Neural cell (in vitro differentiated cells): ENCODE measurements around the gene ZNF320. TPM values are rescaled to one million over a fixed set of nuclear protein-coding genes. Genes with fewer than 3 reads are reported as not detected.
"Not testable (repeated sequence)": the region's sequence is repeated elsewhere in the genome, so short reads cannot be mapped to it uniquely, and the experiment has no call there.

Experiments used
- H2AFZ ChIP-seq: fragments of 200-600, 300-800 bp; sonication (generic), shearing (Covaris generic); 2 replicates; pipeline ENCODE4 v1.6.0; 2014; ENCODE audit warnings: low read depth, mild to moderate bottlenecking, antibody characterized with exemption, low read length, moderate library complexity
- H3F3A ChIP-seq: fragments of 200-600 bp; shearing (Covaris generic); 2 replicates; pipeline ENCODE4 v1.6.1; 2016; ENCODE audit warnings: mild to moderate bottlenecking, moderate library complexity, mixed read lengths, antibody characterized with exemption, low read length; ENCODE audit not compliant: insufficient read depth, poor library complexity, severe bottlenecking
- H3K27ac ChIP-seq: fragments of 200-600, 300-800 bp; sonication (generic), shearing (Covaris generic); 2 replicates; pipeline ENCODE4 v1.5.1; 2014; ENCODE audit warnings: mild to moderate bottlenecking, low read length, moderate library complexity
- H3K27me3 ChIP-seq: fragments of 300-800, 200-600 bp; sonication (generic), shearing (Covaris generic); 2 replicates; pipeline ENCODE4 v1.6.0; 2014; ENCODE audit warnings: mild to moderate bottlenecking, low read depth, low read length, moderate library complexity; ENCODE audit not compliant: insufficient read depth
- H3K36me3 ChIP-seq: fragments of 300-800, 200-600 bp; sonication (generic), shearing (Covaris generic); 2 replicates; pipeline ENCODE4 v1.5.1; 2014; ENCODE audit warnings: mild to moderate bottlenecking, antibody characterized with exemption, low read length, moderate library complexity; ENCODE audit not compliant: insufficient read depth
- H3K4me2 ChIP-seq: fragments of 300-800, 200-600 bp; sonication (generic), shearing (Covaris generic); 2 replicates; pipeline ENCODE4 v1.6.0; 2014; ENCODE audit warnings: mild to moderate bottlenecking, low read length
- H3K4me3 ChIP-seq: fragments of 300-800, 200-600 bp; sonication (generic), shearing (Covaris generic); 2 replicates; pipeline ENCODE4 v1.5.1; 2014; ENCODE audit warnings: mild to moderate bottlenecking, low read length, moderate library complexity
- H3K79me2 ChIP-seq: fragments of 200-600 bp; shearing (Covaris generic); replicated peaks from 2 replicates; pipeline ENCODE4 v1.6.0; 2014; ENCODE audit warnings: mild to moderate bottlenecking, low read length, moderate library complexity; ENCODE audit not compliant: insufficient read depth
- H3K9ac ChIP-seq: fragments of 300-800, 200-600 bp; sonication (generic), shearing (Covaris generic); 2 replicates; pipeline ENCODE4 v1.6.1; 2016; ENCODE audit warnings: mild to moderate bottlenecking, low read length, mixed read lengths
- H3K9me2 ChIP-seq: fragments of 200-600 bp; shearing (Covaris generic); 2 replicates; pipeline ENCODE4 v1.6.1; 2016; ENCODE audit warnings: mild to moderate bottlenecking, low read length, mixed read lengths; ENCODE audit not compliant: insufficient read depth
- H3K9me3 ChIP-seq: fragments of 200-600, 300-800 bp; sonication (generic), shearing (Covaris generic); 2 replicates; pipeline ENCODE4 v1.6.1; 2016; ENCODE audit warnings: mild to moderate bottlenecking, mixed run types, low read length, moderate library complexity, mixed read lengths
- H4K20me1 ChIP-seq: fragments of 200-600 bp; shearing (Covaris generic); 2 replicates; pipeline ENCODE4 v1.6.1; 2016; ENCODE audit warnings: mild to moderate bottlenecking, mixed run types; ENCODE audit not compliant: insufficient read depth
- EP300 ChIP-seq: fragments of 450-650 bp; conservative IDR thresholded peaks from 2 replicates; pipeline ENCODE4 v1.6.1; 2014; ENCODE audit warnings: antibody characterized with exemption, mild to moderate bottlenecking, moderate library complexity; ENCODE audit not compliant: poor library complexity, severe bottlenecking
- EZH2 ChIP-seq: fragments of 200-600, 300-800 bp; shearing (Covaris generic), sonication (generic); IDR thresholded peaks from 2 replicates; pipeline ENCODE4 v1.6.1; 2014; ENCODE audit warnings: antibody characterized with exemption, low read length, borderline replicate concordance, mild to moderate bottlenecking; ENCODE audit not compliant: insufficient read depth, poor library complexity, severe bottlenecking
- MXI1 ChIP-seq: fragments of 450-650 bp; conservative IDR thresholded peaks from 2 replicates; pipeline ENCODE4 v1.6.1; 2014; ENCODE audit warnings: antibody characterized with exemption, mild to moderate bottlenecking; ENCODE audit not compliant: poor library complexity, severe bottlenecking
- POLR2AphosphoS5 ChIP-seq: IDR thresholded peaks from 2 replicates; pipeline ENCODE4 v1.6.1; 2012
- RAD21 ChIP-seq: fragments of 450-650 bp; conservative IDR thresholded peaks from 2 replicates; pipeline ENCODE4 v1.6.1; 2014; ENCODE audit warnings: antibody characterized with exemption, mild to moderate bottlenecking, moderate library complexity
- SMC3 ChIP-seq: fragments of 450-650 bp; conservative IDR thresholded peaks from 2 replicates; pipeline ENCODE4 v1.6.1; 2014; ENCODE audit warnings: antibody characterized with exemption, mild to moderate bottlenecking, moderate library complexity; ENCODE audit not compliant: poor library complexity
- TAF1 ChIP-seq: IDR thresholded peaks from 2 replicates; pipeline ENCODE4 v1.6.1; 2012; ENCODE audit warnings: low read depth
- polyA plus RNA-seq: library from polyadenylated mRNA; depleted of rRNA; stranded (reverse); fragments of >200 nt; gene quantifications from 2 replicates; pipeline ENCODE4 v1.2.3, GENCODE V29; 2014
- TF ChIP-seq, protein P1 (sequence below): fragments of 450-650 bp; IDR thresholded peaks from 2 replicates; pipeline ENCODE4 v1.5.1; 2014; ENCODE audit warnings: antibody characterized with exemption, mild to moderate bottlenecking, moderate library complexity; ENCODE audit not compliant: poor library complexity, severe bottlenecking
- TF ChIP-seq, protein P2 (sequence below): IDR thresholded peaks from 2 replicates; pipeline ENCODE4 v1.6.1; 2012; ENCODE audit warnings: borderline replicate concordance

ZNF320 gene
- polyA plus RNA-seq, 1 donor from 2014 or later, result 53.5 TPM

DNA sequence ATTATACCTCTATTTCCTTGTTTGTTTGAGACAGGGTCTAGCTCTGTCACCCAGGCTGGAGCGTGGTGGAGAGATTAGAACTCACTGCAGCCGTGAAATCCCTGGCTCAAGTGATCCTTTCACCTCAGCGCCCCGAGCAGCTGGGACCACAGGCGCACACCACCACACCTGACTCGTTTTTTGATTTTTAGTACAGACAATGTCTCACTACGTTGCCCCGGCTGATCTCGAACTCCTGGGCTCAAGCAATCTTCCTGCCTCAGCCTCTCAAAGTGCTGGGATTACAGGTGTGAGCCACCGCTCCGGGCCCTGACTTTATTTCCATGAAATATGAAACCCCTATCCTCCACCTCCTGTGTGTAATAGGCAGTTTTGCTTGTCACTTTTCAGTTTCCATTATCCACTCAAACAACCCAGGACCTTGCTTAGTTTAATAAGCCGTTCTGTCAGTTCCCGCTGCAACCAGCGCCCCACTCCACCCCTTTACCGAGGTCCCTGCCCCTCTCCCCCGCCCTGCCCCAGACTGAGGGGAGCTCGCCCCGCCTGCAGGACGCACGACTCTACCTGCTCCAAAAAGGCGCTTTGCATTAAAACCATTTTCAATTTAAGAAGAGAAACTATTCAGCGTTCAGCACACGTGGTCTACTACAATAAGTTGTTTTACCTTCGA lies 48.4 kb upstream of the ZNF320 start:
- Histone ChIP-seq H3K9ac (no peak overlapping the region), H3K4me3 (no peak overlapping the region)
- TF ChIP-seq, protein P1, sequence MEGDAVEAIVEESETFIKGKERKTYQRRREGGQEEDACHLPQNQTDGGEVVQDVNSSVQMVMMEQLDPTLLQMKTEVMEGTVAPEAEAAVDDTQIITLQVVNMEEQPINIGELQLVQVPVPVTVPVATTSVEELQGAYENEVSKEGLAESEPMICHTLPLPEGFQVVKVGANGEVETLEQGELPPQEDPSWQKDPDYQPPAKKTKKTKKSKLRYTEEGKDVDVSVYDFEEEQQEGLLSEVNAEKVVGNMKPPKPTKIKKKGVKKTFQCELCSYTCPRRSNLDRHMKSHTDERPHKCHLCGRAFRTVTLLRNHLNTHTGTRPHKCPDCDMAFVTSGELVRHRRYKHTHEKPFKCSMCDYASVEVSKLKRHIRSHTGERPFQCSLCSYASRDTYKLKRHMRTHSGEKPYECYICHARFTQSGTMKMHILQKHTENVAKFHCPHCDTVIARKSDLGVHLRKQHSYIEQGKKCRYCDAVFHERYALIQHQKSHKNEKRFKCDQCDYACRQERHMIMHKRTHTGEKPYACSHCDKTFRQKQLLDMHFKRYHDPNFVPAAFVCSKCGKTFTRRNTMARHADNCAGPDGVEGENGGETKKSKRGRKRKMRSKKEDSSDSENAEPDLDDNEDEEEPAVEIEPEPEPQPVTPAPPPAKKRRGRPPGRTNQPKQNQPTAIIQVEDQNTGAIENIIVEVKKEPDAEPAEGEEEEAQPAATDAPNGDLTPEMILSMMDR, result no peak
- TF ChIP-seq RAD21 (no peak), EZH2 (no peak), EP300 (no peak), POLR2AphosphoS5 (no peak), MXI1 (no peak), TAF1 (no peak), SMC3 (no peak)
- TF ChIP-seq, protein P2, sequence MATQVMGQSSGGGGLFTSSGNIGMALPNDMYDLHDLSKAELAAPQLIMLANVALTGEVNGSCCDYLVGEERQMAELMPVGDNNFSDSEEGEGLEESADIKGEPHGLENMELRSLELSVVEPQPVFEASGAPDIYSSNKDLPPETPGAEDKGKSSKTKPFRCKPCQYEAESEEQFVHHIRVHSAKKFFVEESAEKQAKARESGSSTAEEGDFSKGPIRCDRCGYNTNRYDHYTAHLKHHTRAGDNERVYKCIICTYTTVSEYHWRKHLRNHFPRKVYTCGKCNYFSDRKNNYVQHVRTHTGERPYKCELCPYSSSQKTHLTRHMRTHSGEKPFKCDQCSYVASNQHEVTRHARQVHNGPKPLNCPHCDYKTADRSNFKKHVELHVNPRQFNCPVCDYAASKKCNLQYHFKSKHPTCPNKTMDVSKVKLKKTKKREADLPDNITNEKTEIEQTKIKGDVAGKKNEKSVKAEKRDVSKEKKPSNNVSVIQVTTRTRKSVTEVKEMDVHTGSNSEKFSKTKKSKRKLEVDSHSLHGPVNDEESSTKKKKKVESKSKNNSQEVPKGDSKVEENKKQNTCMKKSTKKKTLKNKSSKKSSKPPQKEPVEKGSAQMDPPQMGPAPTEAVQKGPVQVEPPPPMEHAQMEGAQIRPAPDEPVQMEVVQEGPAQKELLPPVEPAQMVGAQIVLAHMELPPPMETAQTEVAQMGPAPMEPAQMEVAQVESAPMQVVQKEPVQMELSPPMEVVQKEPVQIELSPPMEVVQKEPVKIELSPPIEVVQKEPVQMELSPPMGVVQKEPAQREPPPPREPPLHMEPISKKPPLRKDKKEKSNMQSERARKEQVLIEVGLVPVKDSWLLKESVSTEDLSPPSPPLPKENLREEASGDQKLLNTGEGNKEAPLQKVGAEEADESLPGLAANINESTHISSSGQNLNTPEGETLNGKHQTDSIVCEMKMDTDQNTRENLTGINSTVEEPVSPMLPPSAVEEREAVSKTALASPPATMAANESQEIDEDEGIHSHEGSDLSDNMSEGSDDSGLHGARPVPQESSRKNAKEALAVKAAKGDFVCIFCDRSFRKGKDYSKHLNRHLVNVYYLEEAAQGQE, result no peak

DNA sequence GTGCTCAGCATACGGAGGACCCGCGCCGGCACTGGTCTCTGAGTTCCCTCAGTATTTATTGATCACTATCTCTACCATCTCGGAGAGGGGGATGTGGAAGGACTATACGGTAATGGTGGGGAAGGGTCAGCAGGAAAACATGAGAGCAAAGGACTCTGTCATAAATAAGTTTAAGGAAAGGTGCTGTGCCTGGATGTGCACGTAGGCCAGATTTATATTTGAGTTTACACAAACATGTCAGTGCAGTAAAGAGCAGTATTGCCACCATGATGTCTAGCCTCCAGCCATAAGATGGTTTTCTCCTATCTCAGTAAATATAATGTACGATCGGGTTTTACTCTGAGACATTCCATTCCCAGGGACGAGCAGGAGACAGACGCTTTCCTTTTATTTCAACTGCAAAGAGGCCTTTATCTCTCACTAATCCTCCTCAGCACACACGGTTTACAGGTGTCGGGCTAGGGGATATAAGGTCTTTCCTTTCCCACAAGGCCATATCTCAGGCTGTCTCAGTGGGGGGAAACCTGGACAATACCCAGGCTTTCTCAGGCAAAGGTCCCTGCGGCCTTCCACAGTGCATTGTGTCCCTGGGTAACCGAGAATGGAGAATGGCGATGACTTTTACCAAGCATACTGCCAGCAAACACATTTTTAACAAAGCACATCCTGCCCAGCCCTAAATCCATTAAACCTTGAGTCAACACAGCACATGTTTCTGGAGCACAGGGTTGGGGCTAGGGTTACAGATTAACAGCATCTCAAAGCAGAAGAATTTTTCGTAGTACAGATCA lies 47.5 kb upstream of the ZNF320 start:
- H3K36me3 ChIP-seq, H3K9me2 ChIP-seq, H3F3A ChIP-seq, H3K79me2 ChIP-seq, H4K20me1 ChIP-seq, H3K27me3 ChIP-seq, H3K9me3 ChIP-seq, H3K4me2 ChIP-seq, H3K9ac ChIP-seq, H2AFZ ChIP-seq, H3K4me3 ChIP-seq, H3K27ac ChIP-seq: not testable (repeated sequence)

More for the DNA sequence above, 48.4 kb upstream of the ZNF320 start:
- no peaks in the 10 kb centered on the region for H3K36me3 ChIP-seq
- H2AFZ ChIP-seq, result no peak overlapping the region
- H3K9me3 ChIP-seq, result no peaks in the 10 kb centered on the region
- H4K20me1 ChIP-seq, result no peaks in the 10 kb centered on the region
- H3F3A ChIP-seq, result no peaks in the 10 kb centered on the region
- H3K27ac ChIP-seq, result no peak overlapping the region
- H3K9me2 ChIP-seq, result no peaks in the 10 kb centered on the region
- no peaks in the 10 kb centered on the region for H3K27me3 ChIP-seq
- no peak overlapping the region for H3K4me2 ChIP-seq
- H3K79me2 ChIP-seq, result no peaks in the 10 kb centered on the region
